Liver (tissue), 3 donors: Measurements from ENCODE around the gene SCIN.

Experiments used
- RAD21 ChIP-seq, 2 donors: IDR thresholded peaks; 2 replicates each; pipeline ENCODE4 v1.6.1; 2016; ENCODE audit warnings: antibody characterized with exemption in 2 of 2, mild to moderate bottlenecking in 2 of 2
- YY1 ChIP-seq: IDR thresholded peaks from 2 replicates; pipeline ENCODE4 v1.6.1; 2016; ENCODE audit warnings: antibody characterized with exemption, mild to moderate bottlenecking
- TF ChIP-seq, protein P1 (sequence below): fragments of 150-350 bp; IDR thresholded peaks from 2 replicates; pipeline ENCODE4 v1.5.1; 2017; ENCODE audit warnings: improper control_type of control experiment, low read depth, low read length; ENCODE audit not compliant: missing input control
- TF ChIP-seq, protein P2 (sequence below): IDR thresholded peaks from 2 replicates; pipeline ENCODE4 v1.6.1; 2016; ENCODE audit warnings: antibody characterized with exemption, mild to moderate bottlenecking
- TF ChIP-seq, protein P3 (sequence below): IDR thresholded peaks from 2 replicates; pipeline ENCODE4 v1.6.1; 2016; ENCODE audit warnings: antibody characterized with exemption
- donor health status: healthy.
- donor health status: healthy.

DNA sequence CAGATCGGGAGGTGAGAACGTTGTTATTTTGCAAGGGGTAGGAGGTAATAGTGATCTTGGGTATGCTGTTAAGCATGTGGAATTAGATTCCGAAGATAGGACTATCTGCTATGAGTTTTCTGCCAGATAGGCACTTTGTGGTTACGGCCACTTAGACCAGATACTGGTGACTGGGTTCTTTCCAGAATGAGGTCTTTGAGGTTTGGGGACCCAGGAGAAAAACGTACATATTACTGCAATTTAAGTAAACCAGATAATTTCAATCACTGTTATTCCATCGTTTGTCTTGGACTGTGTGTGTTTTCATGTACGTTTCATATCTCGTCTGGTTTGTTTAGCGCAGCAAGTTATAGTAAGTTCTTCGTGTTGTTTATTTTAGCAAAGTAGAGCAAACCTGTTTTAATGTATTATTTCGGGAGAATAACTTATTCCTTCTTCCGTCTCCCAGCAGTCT, 117.2 kb downstream of the SCIN start:
- TF ChIP-seq, protein P1, sequence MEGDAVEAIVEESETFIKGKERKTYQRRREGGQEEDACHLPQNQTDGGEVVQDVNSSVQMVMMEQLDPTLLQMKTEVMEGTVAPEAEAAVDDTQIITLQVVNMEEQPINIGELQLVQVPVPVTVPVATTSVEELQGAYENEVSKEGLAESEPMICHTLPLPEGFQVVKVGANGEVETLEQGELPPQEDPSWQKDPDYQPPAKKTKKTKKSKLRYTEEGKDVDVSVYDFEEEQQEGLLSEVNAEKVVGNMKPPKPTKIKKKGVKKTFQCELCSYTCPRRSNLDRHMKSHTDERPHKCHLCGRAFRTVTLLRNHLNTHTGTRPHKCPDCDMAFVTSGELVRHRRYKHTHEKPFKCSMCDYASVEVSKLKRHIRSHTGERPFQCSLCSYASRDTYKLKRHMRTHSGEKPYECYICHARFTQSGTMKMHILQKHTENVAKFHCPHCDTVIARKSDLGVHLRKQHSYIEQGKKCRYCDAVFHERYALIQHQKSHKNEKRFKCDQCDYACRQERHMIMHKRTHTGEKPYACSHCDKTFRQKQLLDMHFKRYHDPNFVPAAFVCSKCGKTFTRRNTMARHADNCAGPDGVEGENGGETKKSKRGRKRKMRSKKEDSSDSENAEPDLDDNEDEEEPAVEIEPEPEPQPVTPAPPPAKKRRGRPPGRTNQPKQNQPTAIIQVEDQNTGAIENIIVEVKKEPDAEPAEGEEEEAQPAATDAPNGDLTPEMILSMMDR = no peak
- no peak for TF ChIP-seq RAD21 (IDR thresholded peaks at IDR 0.05)
- TF ChIP-seq, protein P2, sequence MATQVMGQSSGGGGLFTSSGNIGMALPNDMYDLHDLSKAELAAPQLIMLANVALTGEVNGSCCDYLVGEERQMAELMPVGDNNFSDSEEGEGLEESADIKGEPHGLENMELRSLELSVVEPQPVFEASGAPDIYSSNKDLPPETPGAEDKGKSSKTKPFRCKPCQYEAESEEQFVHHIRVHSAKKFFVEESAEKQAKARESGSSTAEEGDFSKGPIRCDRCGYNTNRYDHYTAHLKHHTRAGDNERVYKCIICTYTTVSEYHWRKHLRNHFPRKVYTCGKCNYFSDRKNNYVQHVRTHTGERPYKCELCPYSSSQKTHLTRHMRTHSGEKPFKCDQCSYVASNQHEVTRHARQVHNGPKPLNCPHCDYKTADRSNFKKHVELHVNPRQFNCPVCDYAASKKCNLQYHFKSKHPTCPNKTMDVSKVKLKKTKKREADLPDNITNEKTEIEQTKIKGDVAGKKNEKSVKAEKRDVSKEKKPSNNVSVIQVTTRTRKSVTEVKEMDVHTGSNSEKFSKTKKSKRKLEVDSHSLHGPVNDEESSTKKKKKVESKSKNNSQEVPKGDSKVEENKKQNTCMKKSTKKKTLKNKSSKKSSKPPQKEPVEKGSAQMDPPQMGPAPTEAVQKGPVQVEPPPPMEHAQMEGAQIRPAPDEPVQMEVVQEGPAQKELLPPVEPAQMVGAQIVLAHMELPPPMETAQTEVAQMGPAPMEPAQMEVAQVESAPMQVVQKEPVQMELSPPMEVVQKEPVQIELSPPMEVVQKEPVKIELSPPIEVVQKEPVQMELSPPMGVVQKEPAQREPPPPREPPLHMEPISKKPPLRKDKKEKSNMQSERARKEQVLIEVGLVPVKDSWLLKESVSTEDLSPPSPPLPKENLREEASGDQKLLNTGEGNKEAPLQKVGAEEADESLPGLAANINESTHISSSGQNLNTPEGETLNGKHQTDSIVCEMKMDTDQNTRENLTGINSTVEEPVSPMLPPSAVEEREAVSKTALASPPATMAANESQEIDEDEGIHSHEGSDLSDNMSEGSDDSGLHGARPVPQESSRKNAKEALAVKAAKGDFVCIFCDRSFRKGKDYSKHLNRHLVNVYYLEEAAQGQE = peak; percentile 3
- TF ChIP-seq, protein P3, sequence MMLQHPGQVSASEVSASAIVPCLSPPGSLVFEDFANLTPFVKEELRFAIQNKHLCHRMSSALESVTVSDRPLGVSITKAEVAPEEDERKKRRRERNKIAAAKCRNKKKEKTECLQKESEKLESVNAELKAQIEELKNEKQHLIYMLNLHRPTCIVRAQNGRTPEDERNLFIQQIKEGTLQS = no peak
- no peak for TF ChIP-seq YY1
